Ovary (tissue), 9 donors: Measurements from ENCODE around the gene BSN. TPM values are rescaled to one million over a fixed set of nuclear protein-coding genes. Genes with fewer than 3 reads are reported as not detected.
A peak's percentile ranks its signal among the peaks of the same experiment; 100 is the strongest.

ENCODE experiments used
- DNase-seq, 5 donors: peaks; one replicate each; pipeline ENCODE4 v3.0.0-alpha.2; 2019 to 2020
- H3K27ac ChIP-seq, 2 donors: fragments of 200-600 bp; one replicate each; pipeline versions ENCODE4 v1.5.1 to v1.8.0; 2019 to 2022
- H3K27me3 ChIP-seq: fragments of 200-600 bp; one replicate; pipeline ENCODE4 v1.8.0; 2022
- H3K36me3 ChIP-seq: fragments of 200-600 bp; sonication (generic); one replicate; pipeline ENCODE4 v1.5.1; 2019
- H3K4me1 ChIP-seq: one replicate; pipeline ENCODE4 v1.8.1; 2013; ENCODE audit warnings: mild to moderate bottlenecking, moderate library complexity; ENCODE audit not compliant: insufficient read depth
- H3K4me3 ChIP-seq: fragments of 200-600 bp; sonication (generic); one replicate; pipeline ENCODE4 v1.5.1; 2017
- H3K9me3 ChIP-seq, 2 donors: fragments of 200-600 bp in 1 of 2; sonication (generic) in 1 of 2; one replicate each; pipeline versions ENCODE4 v1.5.1 to v1.8.1; 2013 to 2019; ENCODE audit warnings: mild to moderate bottlenecking in 1 of 2, moderate library complexity in 1 of 2
- EP300 ChIP-seq: sonication (generic); formaldehyde crosslinking; IDR thresholded peaks from one replicate; pipeline ENCODE4 v1.6.1; 2017; ENCODE audit warnings: antibody characterized with exemption
- POLR2A ChIP-seq: fragments of 450-650 bp; IDR thresholded peaks from one replicate; pipeline ENCODE4 v1.6.1; 2017; ENCODE audit warnings: antibody characterized with exemption, mild to moderate bottlenecking, moderate library complexity
- whole genome bisulfite sequencing, 3 donors: extraction: QIAGEN DNeasy Blood & Tissue Kit in 1 of 3; methylation state at CpG; one replicate each; pipeline versions ENCODE4 v1.1.5 to v1.1.7; 2013 to 2017; 5-methylcytosine and 5-hydroxymethylcytosine counted together
- intact Hi-C, 4 donors: fragments of 100-400 bp; cut with DNase I; formaldehyde crosslinking; loops; one replicate each; pipeline versions ENCODE4 v1.11.0 to v1.15.1; 2022 to 2023
- polyA plus RNA-seq, 2 donors: library from polyadenylated mRNA; stranded (reverse); fragments of 200-250 nt in 1 of 2; fragments of 350-450 nt in 1 of 2; fragmentation: Illumina TruSeq in 1 of 2; extraction: RNeasy Lipid Tissue Mini Kit (QIAGEN cat#74804) in 1 of 2; gene quantifications; one replicate each; pipeline ENCODE4 v1.2.3, GENCODE V29; 2013 to 2014
- total RNA-seq, 7 donors: library from RNA; depleted of rRNA in 2 of 7; stranded (reverse); fragments of >200 nt in 2 of 7; fragmentation: NEBNext Ultra II Directional in 3 of 7; extraction: Animal tissue kit (Norgen Biotek cat#: 25700) in 3 of 7; gene quantifications; one replicate each; pipeline versions ENCODE4 v1.1.0 to v1.2.4, GENCODE V29; 2016 to 2023
- TF ChIP-seq, protein P1 (sequence below), 3 donors: fragments of 450-650 bp in 2 of 3; fragments of 200-600 bp in 1 of 3; IDR thresholded peaks; one replicate each; pipeline versions ENCODE4 v1.5.1 to v1.8.0; 2016 to 2022; ENCODE audit warnings: antibody characterized with exemption in 3 of 3, mild to moderate bottlenecking in 1 of 3
- donor health status: DM: no; HTN: no; CAD: no; lungs with moderate emphysema.
- donor health status: DM: no; HTN: no; CAD: no.
- donor health status: Bipolar disorder and iron deficiency.
- donor health status: DM: yes; HTN: yes; CAD: no.
- donor health status: DM: no; HTN: no; CAD: no.
- donor health status: DM: yes; HTN: yes; CAD: no.

The BSN gene
- total and polyA plus RNA-seq, 9 donors: 0.12 to 3.5 (median 0.77) TPM

DNA sequence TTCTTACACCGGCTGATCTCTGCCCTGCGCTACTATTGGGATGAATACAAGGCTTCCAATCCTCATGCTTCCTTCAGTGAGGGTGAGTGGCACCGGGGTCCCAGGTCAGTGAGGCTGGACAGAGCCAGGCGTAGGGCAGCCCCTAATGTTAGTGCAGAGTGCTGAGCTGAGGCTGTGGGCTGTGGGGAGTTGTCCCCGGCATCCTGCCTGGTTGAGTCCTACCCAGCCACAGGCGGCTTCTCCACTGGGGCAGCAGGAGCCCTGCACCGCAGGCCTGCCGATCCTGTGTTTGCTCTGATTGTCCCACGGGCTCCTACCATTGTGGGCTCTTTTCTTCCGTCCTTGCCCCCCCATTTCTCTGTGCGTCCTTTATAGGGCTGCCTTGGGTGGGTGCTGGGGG, 148.4 kb downstream of the BSN start:
- H3K27ac ChIP-seq: no peak overlapping the region
- no peak for DNase-seq
- H3K36me3 ChIP-seq: no peaks in the 10 kb centered on the region
- H3K27me3 ChIP-seq: no peaks in the 10 kb centered on the region
- 91 to 94% (median 92%) methylated on average over 11 of the region's 11 CpGs for WGBS, 3 donors
- H3K9me3 ChIP-seq: no peaks in the 10 kb centered on the region
- no peak overlapping the region for H3K4me3 ChIP-seq
- intact Hi-C loops: loop anchor here in 1 of 4 donors (10.0 kb wide), 1 partner anchor 202 kb away; the partner anchor contains the start of gene MST1R
- TF ChIP-seq EP300 (no peak), POLR2A (no peak)
- TF ChIP-seq, protein P1, sequence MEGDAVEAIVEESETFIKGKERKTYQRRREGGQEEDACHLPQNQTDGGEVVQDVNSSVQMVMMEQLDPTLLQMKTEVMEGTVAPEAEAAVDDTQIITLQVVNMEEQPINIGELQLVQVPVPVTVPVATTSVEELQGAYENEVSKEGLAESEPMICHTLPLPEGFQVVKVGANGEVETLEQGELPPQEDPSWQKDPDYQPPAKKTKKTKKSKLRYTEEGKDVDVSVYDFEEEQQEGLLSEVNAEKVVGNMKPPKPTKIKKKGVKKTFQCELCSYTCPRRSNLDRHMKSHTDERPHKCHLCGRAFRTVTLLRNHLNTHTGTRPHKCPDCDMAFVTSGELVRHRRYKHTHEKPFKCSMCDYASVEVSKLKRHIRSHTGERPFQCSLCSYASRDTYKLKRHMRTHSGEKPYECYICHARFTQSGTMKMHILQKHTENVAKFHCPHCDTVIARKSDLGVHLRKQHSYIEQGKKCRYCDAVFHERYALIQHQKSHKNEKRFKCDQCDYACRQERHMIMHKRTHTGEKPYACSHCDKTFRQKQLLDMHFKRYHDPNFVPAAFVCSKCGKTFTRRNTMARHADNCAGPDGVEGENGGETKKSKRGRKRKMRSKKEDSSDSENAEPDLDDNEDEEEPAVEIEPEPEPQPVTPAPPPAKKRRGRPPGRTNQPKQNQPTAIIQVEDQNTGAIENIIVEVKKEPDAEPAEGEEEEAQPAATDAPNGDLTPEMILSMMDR (IDR thresholded peaks at IDR 0.05): no peak
- H3K4me1 ChIP-seq: no peaks in the 10 kb centered on the region

DNA sequence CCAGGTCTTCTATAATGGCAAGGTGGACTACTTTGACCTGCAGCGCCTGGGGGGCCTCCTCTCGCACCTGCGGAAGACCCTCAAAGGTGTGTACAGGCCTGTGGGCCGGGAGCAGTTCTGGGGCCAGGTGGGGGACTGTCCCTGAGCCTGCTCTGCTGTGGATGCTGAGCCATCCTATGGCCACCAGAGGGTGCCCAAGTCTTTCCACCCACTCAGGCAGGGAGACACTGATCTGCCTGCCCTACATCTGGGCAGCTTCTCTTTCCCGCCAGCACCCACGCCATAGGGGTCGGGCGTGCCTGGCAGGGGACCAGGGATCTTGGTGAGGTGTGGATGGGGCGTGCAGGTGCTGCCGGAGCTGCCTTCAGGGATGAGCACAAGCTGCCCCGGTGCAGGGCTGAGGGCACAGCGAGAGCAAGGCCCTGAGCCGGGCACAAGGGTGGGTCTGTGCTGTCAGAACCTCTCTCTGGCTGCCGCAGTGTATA, 149.2 kb downstream of the BSN start:
- intact Hi-C loops: loop anchor here in 1 of 4 donors (10.0 kb wide), 1 partner anchor 201 kb away; the partner anchor contains the start of gene MST1R
- 55 to 61% (median 59%) methylated on average over 14 of the region's 14 CpGs for WGBS, 3 donors
- Histone ChIP-seq H3K4me3 (no peak overlapping the region), H3K9me3 (no peaks in the 10 kb centered on the region), H3K27me3 (no peaks in the 10 kb centered on the region), H3K36me3 (no peaks in the 10 kb centered on the region), H3K4me1 (no peaks in the 10 kb centered on the region), H3K27ac (no peak overlapping the region)
- TF ChIP-seq, protein P1 (IDR thresholded peaks at IDR 0.05): peak; percentile 36 to 50 (median 43)
- no peak for TF ChIP-seq EP300
- DNase-seq: peak in 4 of 5 donors; percentile 41 to 69 (median 60)

DNA sequence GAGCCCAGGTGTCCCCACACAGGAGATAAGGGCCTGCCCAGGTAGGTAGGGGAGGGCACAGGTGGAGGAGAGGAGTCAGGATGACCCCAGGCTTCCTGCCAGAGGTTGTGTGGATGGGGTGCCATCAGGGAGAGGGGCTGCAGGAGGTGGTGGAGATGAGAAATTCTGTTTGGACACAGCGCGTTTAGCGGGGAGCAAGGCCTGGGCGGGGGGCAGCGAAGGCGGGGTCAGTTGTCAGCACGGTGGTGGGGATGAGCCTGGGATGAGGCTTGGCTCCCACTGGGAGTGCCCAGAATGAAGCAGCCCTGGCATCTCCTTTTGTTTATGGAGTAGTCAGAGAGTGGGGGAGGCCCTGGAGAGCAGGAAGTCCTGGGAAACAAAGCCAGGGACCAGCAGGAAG, 149.7 kb downstream of the BSN start:
- no peak overlapping the region for H3K27ac ChIP-seq
- 84 to 85% (median 85%) methylated on average over 7 of the region's 7 CpGs for WGBS, 3 donors
- intact Hi-C loops: loop anchor here in 1 of 4 donors (10.0 kb wide), 1 partner anchor 201 kb away; the partner anchor contains the start of gene MST1R
- H3K4me1 ChIP-seq: no peaks in the 10 kb centered on the region
- TF ChIP-seq, protein P1 (IDR thresholded peaks at IDR 0.05): no peak
- TF ChIP-seq EP300 (no peak), POLR2A (no peak)
- H3K36me3 ChIP-seq: no peaks in the 10 kb centered on the region
- H3K4me3 ChIP-seq: no peak overlapping the region
- H3K27me3 ChIP-seq: no peaks in the 10 kb centered on the region
- no peak for DNase-seq
- H3K9me3 ChIP-seq: no peaks in the 10 kb centered on the region

DNA sequence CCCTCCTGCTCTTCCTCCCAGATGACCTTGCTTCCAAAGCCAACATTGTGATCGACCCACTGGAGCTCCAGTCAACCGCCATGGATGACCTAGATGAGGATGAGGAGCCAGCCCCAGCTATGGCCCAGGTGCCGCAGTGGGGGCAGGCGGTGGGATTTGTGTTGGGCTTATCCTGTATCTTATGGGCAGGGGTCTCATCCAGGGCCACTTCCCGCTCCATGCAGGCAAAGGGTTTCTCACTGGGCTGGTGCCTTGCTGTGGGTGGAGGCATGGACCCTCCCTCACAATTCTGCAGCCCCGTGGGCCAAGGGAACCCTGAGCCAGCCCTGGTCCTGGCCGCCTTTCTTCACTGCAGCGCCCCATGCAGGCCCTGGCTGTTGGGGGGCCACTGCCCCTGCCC, 150.4 kb downstream of the BSN start:
- TF ChIP-seq POLR2A: no peak
- no peak for TF ChIP-seq EP300
- TF ChIP-seq, protein P1 (IDR thresholded peaks at IDR 0.05): no peak
- Histone ChIP-seq H3K36me3 (no peaks in the 10 kb centered on the region), H3K4me3 (no peak overlapping the region), H3K27me3 (no peaks in the 10 kb centered on the region), H3K4me1 (no peaks in the 10 kb centered on the region), H3K9me3 (no peaks in the 10 kb centered on the region), H3K27ac (no peak overlapping the region)
- intact Hi-C loops: loop anchor here in 1 of 4 donors (10.0 kb wide), 1 partner anchor 200 kb away; the partner anchor contains the start of gene MST1R
- 88 to 91% (median 90%) methylated on average over 8 of the region's 8 CpGs for WGBS, 3 donors
- no peak for DNase-seq
